GM21367 (cell line): Measurements from ENCODE around the gene CFAP54.

ENCODE experiments used
- ATAC-seq: cut with Tn5 transposase; IDR thresholded peaks from one replicate; pipeline ENCODE4 v1.9.1; 2021; ENCODE audit not compliant: unreplicated experiment

Gene CFAP54

GRCh38 chr12:96812153-96812552, 322.8 kb downstream of the CFAP54 start:
- no peak for ATAC-seq

GRCh38 chr12:96814200-96814599, 324.8 kb downstream of the CFAP54 start:
- no peak for ATAC-seq

GRCh38 chr12:96821592-96821991, 332.2 kb downstream of the CFAP54 start:
- ATAC-seq, result no peak

GRCh38 chr12:96822641-96823040, 333.3 kb downstream of the CFAP54 start:
- no peak for ATAC-seq

- no peak for ATAC-seq
Observed at GRCh38 chr12:96824074-96824837, 334.9 kb downstream of the CFAP54 start.

- no peak for ATAC-seq
Observed at GRCh38 chr12:96824838-96825236, 335.5 kb downstream of the CFAP54 start.

GRCh38 chr12:96828169-96828789, 338.9 kb downstream of the CFAP54 start:
- ATAC-seq, result no peak

- ATAC-seq, result no peak
Observed at GRCh38 chr12:96829354-96829753, 340.0 kb downstream of the CFAP54 start.

- no peak for ATAC-seq
Observed at GRCh38 chr12:96831346-96831745, 342.0 kb downstream of the CFAP54 start.

GRCh38 chr12:96846293-96846692, 356.9 kb downstream of the CFAP54 start:
- ATAC-seq, result no peak

- ATAC-seq, result no peak
Observed at GRCh38 chr12:96850676-96851075, 361.3 kb downstream of the CFAP54 start.

GRCh38 chr12:96858162-96858561, 368.8 kb downstream of the CFAP54 start:
- ATAC-seq, result no peak

- ATAC-seq, result no peak
Observed at GRCh38 chr12:96861656-96862055, 372.3 kb downstream of the CFAP54 start.

- no peak for ATAC-seq
Observed at GRCh38 chr12:96862326-96862725, 372.9 kb downstream of the CFAP54 start.

GRCh38 chr12:96864335-96864734, 375.0 kb downstream of the CFAP54 start:
- ATAC-seq, result no peak

GRCh38 chr12:96866801-96867590, 377.6 kb downstream of the CFAP54 start:
- ATAC-seq, result no peak

GRCh38 chr12:96870946-96871345, 381.6 kb downstream of the CFAP54 start:
- no peak for ATAC-seq

GRCh38 chr12:96872961-96873360, 383.6 kb downstream of the CFAP54 start:
- no peak for ATAC-seq

GRCh38 chr12:96874211-96874610, 384.8 kb downstream of the CFAP54 start:
- no peak for ATAC-seq

- no peak for ATAC-seq
Observed at GRCh38 chr12:96876966-96877365, 387.6 kb downstream of the CFAP54 start.

GRCh38 chr12:96878704-96879103, 389.3 kb downstream of the CFAP54 start:
- no peak for ATAC-seq

- ATAC-seq, result no peak
Observed at GRCh38 chr12:96879301-96879700, 389.9 kb downstream of the CFAP54 start.
